Ramos (cell line): Measurements from ENCODE around the gene SLC1A4.

Source experiments
- in situ Hi-C: fragments of 300-500 bp; cut with MboI; formaldehyde crosslinking; loops from one replicate; pipeline ENCODE4 v1.14.3; 2022; ENCODE audit warnings: low sequenced_read_pairs; ENCODE audit not compliant: unreplicated experiment

SLC1A4 gene

DNA sequence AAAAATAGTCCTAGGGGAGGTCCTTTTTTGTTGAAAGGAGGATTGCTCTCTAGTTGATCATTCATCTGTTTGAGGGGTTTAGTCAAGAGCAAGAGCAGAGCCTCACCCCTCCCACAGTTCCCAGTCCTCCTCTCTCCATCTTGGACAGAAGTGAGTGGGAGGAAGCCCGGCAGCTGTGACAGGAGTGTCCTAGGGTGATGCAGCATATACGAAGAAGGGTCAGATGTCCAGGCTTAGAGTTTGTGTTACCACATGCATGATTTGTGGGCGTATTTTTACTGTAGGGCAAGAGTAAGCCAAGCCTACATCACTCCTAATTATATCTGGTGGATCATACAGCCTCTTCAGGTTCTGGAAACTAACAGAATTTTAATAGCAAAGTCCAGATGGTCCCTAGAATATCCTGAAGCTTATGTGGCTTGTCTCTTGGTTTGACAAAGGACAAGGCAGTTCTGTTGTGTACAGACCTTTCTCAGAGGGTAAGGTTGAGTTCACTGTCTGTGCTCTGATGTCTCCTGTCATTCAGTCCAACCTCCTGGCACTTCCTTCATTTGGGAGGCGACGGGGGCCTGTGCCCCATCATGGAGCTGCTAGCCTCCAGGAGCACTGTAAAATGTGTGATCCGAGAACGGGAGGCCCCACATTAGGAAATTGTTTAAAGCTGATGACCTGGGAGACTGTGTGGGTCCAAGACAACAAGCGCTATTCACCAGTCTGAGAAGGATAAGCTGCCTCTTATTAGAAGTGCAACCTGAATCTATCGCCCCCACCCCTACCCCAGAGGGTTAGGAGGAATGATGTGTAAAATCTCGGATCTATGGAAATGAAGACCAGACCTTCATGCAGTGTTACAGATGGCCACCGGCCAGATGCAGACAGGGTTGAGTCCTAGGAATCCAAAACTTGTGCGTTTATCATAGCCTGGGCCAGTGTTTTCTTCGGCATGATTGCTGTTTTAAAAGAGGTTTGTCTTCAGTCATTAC lies 73.9 kb downstream of the SLC1A4 start:
- in situ Hi-C loops: loop anchor here (5.0 to 10.0 kb wide), 2 partner anchors 104 to 512 kb away; no protein-coding TSS in a partner anchor

GRCh38 chr2:65064728-65065552 lies 75.7 kb downstream of the SLC1A4 start:
- in situ Hi-C loops: loop anchor here (5.0 to 10.0 kb wide), 2 partner anchors 102 to 510 kb away; no protein-coding TSS in a partner anchor

GRCh38 chr2:65067806-65068553 lies 78.8 kb downstream of the SLC1A4 start:
- in situ Hi-C loops: loop anchor here (10.0 kb wide), 1 partner anchor 507 kb away; no protein-coding TSS in a partner anchor

DNA sequence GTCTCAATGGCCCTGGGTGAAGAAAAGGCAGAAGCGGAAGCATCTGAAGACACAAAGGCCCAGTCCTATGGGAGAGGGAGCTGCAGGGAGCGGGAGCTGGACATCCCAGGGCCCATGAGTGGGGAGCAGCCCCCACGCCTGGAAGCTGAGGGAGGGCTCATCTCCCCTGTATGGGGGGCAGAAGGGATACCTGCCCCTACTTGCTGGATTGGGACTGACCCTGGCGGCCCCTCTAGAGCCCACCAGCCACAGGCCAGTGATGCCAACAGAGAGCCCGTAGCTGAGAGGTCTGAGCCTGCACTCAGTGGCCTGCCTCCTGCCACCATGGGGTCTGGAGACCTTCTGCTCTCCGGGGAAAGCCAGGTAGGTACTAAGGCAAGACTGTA lies 80.2 kb downstream of the SLC1A4 start:
- in situ Hi-C loops: loop anchor here (10.0 kb wide), 1 partner anchor 505 kb away; no protein-coding TSS in a partner anchor

GRCh38 chr2:65070172-65070830 lies 81.1 kb downstream of the SLC1A4 start:
- in situ Hi-C loops: no loop called here

- in situ Hi-C loops: no loop called here
These were observed 81.7 kb downstream of the SLC1A4 start for GRCh38 chr2:65070856-65071255.

GRCh38 chr2:65071499-65072180 lies 82.4 kb downstream of the SLC1A4 start:
- in situ Hi-C loops: no loop called here

- in situ Hi-C loops: no loop called here
These were observed 83.2 kb downstream of the SLC1A4 start for GRCh38 chr2:65072181-65072970.
